AG10803 (cell line): ENCODE data around the gene CDH23.

Source experiments
- DNase-seq: peaks from one replicate; pipeline ENCODE4 v3.0.0; 2010; ENCODE audit warnings: low read depth
- H3K4me3 ChIP-seq: 2 replicates; pipeline ENCODE4 v1.5.1; 2011; ENCODE audit warnings: mild to moderate bottlenecking, low read length, control low read depth
- TF ChIP-seq, protein P1 (sequence below): conservative IDR thresholded peaks from 2 replicates; pipeline ENCODE4 v1.5.1; 2011; ENCODE audit warnings: mild to moderate bottlenecking, low read length, control low read depth, inconsistent platforms

The CDH23 gene

DNA sequence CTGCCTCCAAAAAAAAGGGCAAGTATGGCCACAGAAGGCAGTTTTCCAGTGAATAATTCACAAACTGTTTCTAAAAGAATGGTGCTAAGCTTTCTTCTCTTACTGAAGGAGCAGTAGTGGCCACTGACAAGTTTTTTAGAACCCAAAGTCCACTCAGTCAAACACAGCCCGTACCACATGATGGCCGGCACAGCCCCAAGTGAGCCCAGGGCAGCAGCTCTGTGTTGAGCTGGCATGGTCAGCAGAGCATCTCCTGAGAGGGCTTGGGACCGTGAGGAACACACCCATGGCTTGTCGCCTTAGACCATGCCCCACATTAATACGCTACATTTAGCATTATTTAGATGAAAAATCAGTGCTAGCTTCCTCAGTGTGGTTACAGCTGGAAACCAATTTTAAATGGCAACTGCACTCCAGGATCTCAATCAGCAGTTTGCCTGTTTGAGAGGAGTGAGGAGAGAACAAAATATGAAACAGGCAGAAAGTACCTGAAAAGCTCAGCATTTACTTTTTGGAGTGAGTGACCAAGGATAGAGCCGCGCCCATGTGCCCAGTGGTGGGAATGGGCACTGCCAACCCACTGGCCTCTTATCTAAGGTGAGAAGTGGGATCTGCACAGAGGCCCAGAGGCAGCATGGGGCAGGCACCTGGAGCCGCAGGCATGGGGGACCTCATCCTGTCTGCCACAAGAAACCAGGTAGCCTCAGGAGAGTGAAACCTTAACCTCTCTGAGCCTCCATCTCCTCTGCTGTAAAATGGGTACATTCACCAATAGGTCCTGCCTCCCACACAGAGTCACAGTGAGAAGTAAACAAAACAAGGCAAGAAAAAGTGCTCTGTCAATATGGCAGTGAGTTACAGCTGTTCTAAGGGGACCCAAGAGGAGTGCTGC lies 437.0 kb downstream of the CDH23 start:
- DNase-seq = no peak
- H3K4me3 ChIP-seq = no peak overlapping the region
- TF ChIP-seq, protein P1, sequence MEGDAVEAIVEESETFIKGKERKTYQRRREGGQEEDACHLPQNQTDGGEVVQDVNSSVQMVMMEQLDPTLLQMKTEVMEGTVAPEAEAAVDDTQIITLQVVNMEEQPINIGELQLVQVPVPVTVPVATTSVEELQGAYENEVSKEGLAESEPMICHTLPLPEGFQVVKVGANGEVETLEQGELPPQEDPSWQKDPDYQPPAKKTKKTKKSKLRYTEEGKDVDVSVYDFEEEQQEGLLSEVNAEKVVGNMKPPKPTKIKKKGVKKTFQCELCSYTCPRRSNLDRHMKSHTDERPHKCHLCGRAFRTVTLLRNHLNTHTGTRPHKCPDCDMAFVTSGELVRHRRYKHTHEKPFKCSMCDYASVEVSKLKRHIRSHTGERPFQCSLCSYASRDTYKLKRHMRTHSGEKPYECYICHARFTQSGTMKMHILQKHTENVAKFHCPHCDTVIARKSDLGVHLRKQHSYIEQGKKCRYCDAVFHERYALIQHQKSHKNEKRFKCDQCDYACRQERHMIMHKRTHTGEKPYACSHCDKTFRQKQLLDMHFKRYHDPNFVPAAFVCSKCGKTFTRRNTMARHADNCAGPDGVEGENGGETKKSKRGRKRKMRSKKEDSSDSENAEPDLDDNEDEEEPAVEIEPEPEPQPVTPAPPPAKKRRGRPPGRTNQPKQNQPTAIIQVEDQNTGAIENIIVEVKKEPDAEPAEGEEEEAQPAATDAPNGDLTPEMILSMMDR = no peak

DNA sequence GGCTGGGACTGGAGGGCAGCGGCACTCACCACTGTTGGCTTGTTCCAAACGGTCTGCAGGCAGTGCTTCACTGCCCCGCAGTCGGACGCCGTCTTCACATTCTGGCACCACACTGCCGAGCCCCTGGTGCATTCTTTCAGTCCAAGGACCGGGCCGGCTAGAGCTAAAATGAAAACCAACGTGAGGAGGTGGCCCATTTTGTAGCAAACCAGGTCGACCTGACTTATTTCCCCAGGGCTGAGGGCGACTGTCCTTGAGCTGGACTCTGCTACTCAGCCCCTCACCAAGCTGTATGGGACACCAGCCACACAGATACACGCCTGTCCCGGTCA lies 437.6 kb downstream of the CDH23 start:
- H3K4me3 ChIP-seq = no peak overlapping the region
- TF ChIP-seq, protein P1 = no peak
- DNase-seq = no peak

DNA sequence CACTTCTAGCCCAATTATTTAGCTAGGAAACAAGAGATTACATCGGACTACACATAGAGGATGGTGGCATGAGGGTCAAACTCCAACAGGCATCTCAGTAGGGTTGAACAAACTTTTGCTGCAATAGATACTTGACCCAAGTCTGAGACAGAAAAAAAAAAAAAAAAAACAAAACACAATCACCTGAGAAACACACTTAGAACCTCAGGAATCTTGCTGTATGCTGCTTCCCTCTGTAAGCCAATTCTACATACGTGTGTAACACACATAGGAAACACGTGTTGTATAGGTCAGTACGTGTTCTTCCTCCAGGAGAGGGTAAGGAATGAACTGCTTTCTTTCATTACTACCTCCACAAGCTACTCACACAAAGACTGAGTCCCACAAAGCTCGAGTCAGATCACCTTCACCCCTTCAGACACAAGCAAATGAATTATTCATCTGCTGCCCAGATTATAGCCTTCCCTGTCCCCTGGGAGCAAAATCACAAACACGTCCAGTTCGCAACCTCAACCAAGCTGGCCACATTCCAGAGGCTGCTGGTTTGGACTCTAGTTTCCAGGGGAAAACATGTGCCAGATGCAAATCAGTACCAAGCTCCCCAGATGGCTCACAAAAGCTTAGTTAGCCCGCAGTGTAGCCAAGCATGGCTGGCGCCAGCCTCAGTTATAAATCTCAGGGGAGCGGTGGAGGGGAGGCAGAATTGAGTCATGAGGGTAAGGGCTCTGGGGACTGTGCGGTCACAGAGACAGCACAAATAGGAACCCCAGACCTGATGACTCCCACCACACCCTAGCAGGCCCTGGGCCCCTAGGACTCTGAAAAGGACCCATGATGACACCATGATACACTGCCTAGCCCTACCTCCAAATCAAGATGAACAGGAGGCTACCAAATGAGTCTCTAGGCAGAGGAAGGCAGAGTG lies 439.2 kb downstream of the CDH23 start:
- peak; percentile 99 for DNase-seq
- H3K4me3 ChIP-seq = peak overlapping the region; percentile 23; the same call in 1 of the 2 replicates
- TF ChIP-seq, protein P1 = no peak

DNA sequence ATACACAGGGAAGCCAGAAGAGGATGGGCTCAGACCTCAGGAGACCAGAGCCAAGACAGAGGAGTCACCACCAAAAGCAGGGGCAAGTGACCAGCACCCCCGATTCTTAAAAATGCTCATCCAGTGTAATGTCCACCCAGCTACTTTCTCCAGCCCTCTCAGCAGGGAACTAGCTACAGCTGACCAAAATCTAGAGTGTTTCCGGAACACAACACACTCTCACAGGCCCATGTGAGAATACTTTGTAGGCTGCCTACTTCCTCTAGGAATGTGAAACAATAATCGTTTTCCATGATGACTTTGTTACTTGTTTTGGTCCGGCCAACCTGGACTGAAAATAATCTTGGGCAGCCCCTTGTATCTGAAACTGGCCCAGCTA lies 439.9 kb downstream of the CDH23 start:
- H3K4me3 ChIP-seq = no peak overlapping the region
- DNase-seq = peak; percentile 63
- TF ChIP-seq, protein P1 = no peak

DNA sequence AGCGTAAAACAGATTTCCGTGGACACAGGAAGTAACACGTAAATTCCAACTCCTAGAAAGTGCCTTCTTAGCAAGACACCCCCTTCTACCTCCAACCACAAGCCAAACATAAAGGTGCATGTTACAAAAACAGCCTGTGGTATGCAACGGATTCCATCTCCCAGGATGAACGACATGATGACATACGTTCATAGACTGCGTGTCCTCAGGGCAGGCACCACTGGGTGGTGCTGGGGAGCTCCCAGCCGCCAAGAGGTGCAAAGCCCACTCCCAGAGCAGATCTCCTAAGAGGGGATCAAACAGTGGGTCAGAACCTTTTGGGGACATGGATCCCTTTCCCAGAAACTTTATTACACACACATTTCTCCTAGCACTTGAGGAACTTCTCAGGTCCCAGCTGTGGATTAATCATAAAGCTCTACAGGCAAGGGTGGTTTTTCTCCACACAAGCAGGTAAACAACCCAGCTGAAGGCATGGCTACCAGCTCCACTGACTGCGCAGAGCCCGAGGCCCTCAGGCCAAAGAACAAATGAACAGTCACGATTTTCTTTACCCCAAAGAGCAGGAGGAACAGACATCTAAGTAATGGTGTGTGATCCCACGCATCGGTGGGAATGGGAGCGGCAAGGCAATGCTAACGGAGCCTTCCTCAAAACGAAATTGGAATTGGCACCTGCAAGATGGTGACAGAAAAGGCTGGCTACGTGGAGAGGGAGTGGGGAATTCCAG lies 440.5 kb downstream of the CDH23 start:
- TF ChIP-seq, protein P1 = peak; percentile 13; the same call in 1 of the 2 replicates
- no peak overlapping the region for H3K4me3 ChIP-seq
- no peak for DNase-seq

DNA sequence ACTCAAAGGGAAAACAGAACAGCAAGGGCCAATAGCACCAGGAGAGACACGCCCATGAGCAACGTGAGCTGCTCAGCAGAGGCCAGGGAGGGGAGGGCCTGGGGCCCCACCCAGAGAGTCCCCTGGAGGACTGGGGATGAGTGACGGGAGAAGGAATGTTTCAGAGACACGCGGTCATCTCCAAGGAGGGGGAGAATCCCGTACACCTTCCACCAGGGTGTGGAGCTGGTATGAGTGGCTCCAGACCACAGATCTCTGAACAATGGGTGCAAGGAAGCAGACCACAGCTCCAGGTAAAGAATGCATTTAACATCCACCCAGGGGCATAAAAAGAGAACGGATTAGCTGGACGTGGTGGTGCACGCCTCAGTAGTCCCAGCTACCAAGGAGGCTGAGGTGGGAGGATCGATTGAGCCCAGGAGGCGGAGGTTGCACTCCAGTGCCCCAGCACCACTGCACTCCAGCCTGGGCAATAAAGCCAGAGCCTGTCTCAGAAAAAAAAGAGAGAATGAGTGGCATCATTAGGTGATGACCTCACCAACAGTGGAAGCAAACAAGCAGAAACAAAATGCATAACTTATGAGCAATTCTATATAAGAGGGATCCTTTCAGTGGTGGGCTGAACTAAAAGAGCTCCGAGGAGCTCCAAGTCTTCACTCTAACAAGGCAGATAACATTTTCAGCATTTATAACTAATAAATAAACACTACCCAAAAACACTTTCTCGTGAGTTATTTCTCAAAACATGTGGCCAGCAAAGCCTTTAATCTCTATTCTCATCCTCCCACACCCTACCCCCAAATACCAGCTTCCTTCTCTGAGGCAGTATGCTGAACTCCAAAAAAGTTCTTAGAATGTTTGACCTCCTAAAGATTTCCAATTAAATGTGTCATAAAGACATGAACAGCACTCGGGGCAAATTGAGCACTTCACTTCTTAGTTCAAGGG lies 441.8 kb downstream of the CDH23 start:
- DNase-seq = peak; percentile 53
- TF ChIP-seq, protein P1 = no peak

More for the DNA sequence above, 441.8 kb downstream of the CDH23 start:
- no peak overlapping the region for H3K4me3 ChIP-seq
